HUES48 (cell line): ENCODE measurements around the gene PCSK4.
A peak's percentile ranks its signal among the peaks of the same experiment; 100 is the strongest.
"Not testable (repeated sequence)": the region's sequence is repeated elsewhere in the genome, so short reads cannot be mapped to it uniquely, and the experiment has no call there.

Experiments
- H3K27ac ChIP-seq: one replicate; pipeline ENCODE4 v1.7.0; 2013; ENCODE audit warnings: low read depth, low read length, inconsistent platforms
- H3K27me3 ChIP-seq: 2 replicates; pipeline ENCODE4 v1.6.1; 2013; ENCODE audit warnings: mild to moderate bottlenecking, low read length; ENCODE audit not compliant: control insufficient read depth, insufficient read depth
- H3K36me3 ChIP-seq: 2 replicates; pipeline ENCODE4 v1.6.1; 2013; ENCODE audit warnings: low read length; ENCODE audit not compliant: control insufficient read depth, insufficient read depth
- H3K4me1 ChIP-seq: 2 replicates; pipeline ENCODE4 v1.6.1; 2013; ENCODE audit warnings: mild to moderate bottlenecking, low read length; ENCODE audit not compliant: control insufficient read depth, insufficient read depth
- H3K4me3 ChIP-seq: 2 replicates; pipeline ENCODE4 v1.5.1; 2013; ENCODE audit warnings: mild to moderate bottlenecking, low read depth, low read length
- H3K9ac ChIP-seq: 2 replicates; pipeline ENCODE4 v1.6.1; 2013; ENCODE audit warnings: mild to moderate bottlenecking, low read depth, low read length, moderate library complexity
- H3K9me3 ChIP-seq: 2 replicates; pipeline ENCODE4 v1.6.1; 2013; ENCODE audit warnings: low read length; ENCODE audit not compliant: control insufficient read depth, insufficient read depth

The PCSK4 gene

GRCh38 chr19:1520203-1520780, 30.1 kb upstream of the PCSK4 start:
- H3K27me3 ChIP-seq, result peaks cover 36% of the 10 kb centered on the region
- H3K27ac ChIP-seq, result no peak overlapping the region
- H3K9me3 ChIP-seq, result no peaks in the 10 kb centered on the region
- H3K9ac ChIP-seq, result no peak overlapping the region
- no peak overlapping the region for H3K4me3 ChIP-seq
- no peaks in the 10 kb centered on the region for H3K4me1 ChIP-seq
- H3K36me3 ChIP-seq, result no peaks in the 10 kb centered on the region

- H3K4me3 ChIP-seq, H3K36me3 ChIP-seq, H3K27ac ChIP-seq, H3K4me1 ChIP-seq, H3K9ac ChIP-seq, H3K9me3 ChIP-seq: not testable (repeated sequence)
- peaks cover 34% of the 10 kb centered on the region for H3K27me3 ChIP-seq
Observed at GRCh38 chr19:1519802-1520201, 29.7 kb upstream of the PCSK4 start.

- no peak overlapping the region for H3K27ac ChIP-seq
- H3K4me3 ChIP-seq, result no peak overlapping the region
- H3K36me3 ChIP-seq, result no peaks in the 10 kb centered on the region
- peaks cover 22% of the 10 kb centered on the region for H3K27me3 ChIP-seq
- H3K9ac ChIP-seq, result no peak overlapping the region
- no peaks in the 10 kb centered on the region for H3K4me1 ChIP-seq
- no peaks in the 10 kb centered on the region for H3K9me3 ChIP-seq
Observed at GRCh38 chr19:1518471-1518870, 28.3 kb upstream of the PCSK4 start.

- H3K27ac ChIP-seq, result no peak overlapping the region
- no peaks in the 10 kb centered on the region for H3K9me3 ChIP-seq
- H3K36me3 ChIP-seq, result no peaks in the 10 kb centered on the region
- no peaks in the 10 kb centered on the region for H3K4me1 ChIP-seq
- H3K4me3 ChIP-seq, result no peak overlapping the region
- peaks cover 12% of the 10 kb centered on the region for H3K27me3 ChIP-seq
- H3K9ac ChIP-seq, result no peak overlapping the region
Observed at GRCh38 chr19:1516395-1516753, 26.2 kb upstream of the PCSK4 start.

GRCh38 chr19:1514986-1515721, 25.0 kb upstream of the PCSK4 start:
- Histone ChIP-seq H3K9ac (no peak overlapping the region), H3K27ac (no peak overlapping the region), H3K9me3 (no peaks in the 10 kb centered on the region), H3K36me3 (no peaks in the 10 kb centered on the region), H3K4me3 (no peak overlapping the region), H3K4me1 (no peaks in the 10 kb centered on the region), H3K27me3 (peaks cover 15% of the 10 kb centered on the region)

- Histone ChIP-seq H3K9me3 (no peaks in the 10 kb centered on the region), H3K36me3 (no peaks in the 10 kb centered on the region), H3K27me3 (peaks cover 15% of the 10 kb centered on the region), H3K9ac (no peak overlapping the region), H3K4me3 (no peak overlapping the region), H3K27ac (no peak overlapping the region), H3K4me1 (no peaks in the 10 kb centered on the region)
Observed at GRCh38 chr19:1514295-1514661, 24.1 kb upstream of the PCSK4 start.

- peak overlapping the region; percentile 48; the same call in 1 of the 2 replicates for H3K4me3 ChIP-seq
Observed at GRCh38 chr19:1513499-1514294, 23.5 kb upstream of the PCSK4 start.

GRCh38 chr19:1512671-1513498, 22.7 kb upstream of the PCSK4 start, which contains the start of gene ADAMTSL5:
TSS of gene ADAMTSL5 (minus strand) at chr19:1513019. CDS start at chr19:1510943, 2,076 bp downstream.
- H3K27me3 ChIP-seq, result peaks cover 15% of the 10 kb centered on the region
- H3K4me3 ChIP-seq, result peak within 1 kb of the TSS; percentile 48
- no peaks in the 10 kb centered on the region for H3K9me3 ChIP-seq
- H3K4me1 ChIP-seq, result no peaks in the 10 kb centered on the region
- no peaks in the 10 kb centered on the region for H3K36me3 ChIP-seq
- no peak within 1 kb of the TSS for H3K27ac ChIP-seq
- H3K9ac ChIP-seq, result no peak within 1 kb of the TSS

More at GRCh38 chr19:1513499-1514294, 23.5 kb upstream of the PCSK4 start:
- H3K4me1 ChIP-seq, result no peaks in the 10 kb centered on the region
- no peak overlapping the region for H3K9ac ChIP-seq
- H3K36me3 ChIP-seq, result no peaks in the 10 kb centered on the region
- peaks cover 15% of the 10 kb centered on the region for H3K27me3 ChIP-seq
- no peak overlapping the region for H3K27ac ChIP-seq
- no peaks in the 10 kb centered on the region for H3K9me3 ChIP-seq

GRCh38 chr19:1511318-1512317, 21.5 kb upstream of the PCSK4 start:
- Histone ChIP-seq H3K4me1 (no peaks in the 10 kb centered on the region), H3K27ac (no peak overlapping the region), H3K27me3 (peaks cover 15% of the 10 kb centered on the region), H3K9me3 (no peaks in the 10 kb centered on the region), H3K4me3 (no peak overlapping the region), H3K36me3 (no peaks in the 10 kb centered on the region), H3K9ac (no peak overlapping the region)

- H3K36me3 ChIP-seq, result no peaks in the 10 kb centered on the region
- no peaks in the 10 kb centered on the region for H3K4me1 ChIP-seq
- no peak overlapping the region for H3K27ac ChIP-seq
- H3K4me3 ChIP-seq, result no peak overlapping the region
- no peak overlapping the region for H3K9ac ChIP-seq
- H3K9me3 ChIP-seq, result no peaks in the 10 kb centered on the region
- H3K27me3 ChIP-seq, result peaks cover 15% of the 10 kb centered on the region
Observed at GRCh38 chr19:1510807-1511206, 20.7 kb upstream of the PCSK4 start.
